Endothelial cell of umbilical vein (primary cell): ENCODE data around the gene WDFY3. TPM values are rescaled to one million over a fixed set of nuclear protein-coding genes. Genes with fewer than 3 reads are reported as not detected.

Source experiments
- BruUV-seq: library from RNA; stranded (reverse); fragments of 400-500 nt; replicated peaks from 2 replicates; lab custom pipeline; 2021; lab: Mats Ljungman, UMichigan
- CTCF ChIA-PET: fragments of 300-600, 350-600 bp; sonication (Branson Sonifier 250); formaldehyde crosslinking; loops from one replicate; lab custom pipeline; 2021; ENCODE audit warnings: antibody characterized with exemption, inconsistent platforms; lab: Charles Lee
- POLR2A ChIA-PET: fragments of 300-600, 350-600 bp; sonication (Branson Sonifier 250); formaldehyde crosslinking; loops from one replicate; lab custom pipeline; 2021; ENCODE audit warnings: antibody characterized with exemption, inconsistent platforms; lab: Charles Lee
- DNase-seq: peaks from one replicate; pipeline ENCODE4 v3.0.0-alpha.2; 2011; ENCODE audit warnings: low read depth, low spot score
- FAIRE-seq: peaks from 2 replicates; lab custom pipeline; 2011; peaks lifted over from hg19 to GRCh38; lab: Jason Lieb, UNC
- H2AFZ ChIP-seq: 2 replicates; pipeline ENCODE4 v1.6.0; 2012; ENCODE audit warnings: low read depth, low read length, control low read depth, inconsistent platforms
- H3K27ac ChIP-seq: 2 replicates; pipeline ENCODE4 v1.5.1; 2011; ENCODE audit warnings: low read depth, mild to moderate bottlenecking, control low read depth, low read length, moderate library complexity; ENCODE audit not compliant: insufficient read depth
- H3K27me3 ChIP-seq, 2 experiments: 2 replicates each; pipeline versions ENCODE4 v1.6.0 to v1.6.1; 2011; ENCODE audit warnings: low read length in 2 of 2, mixed read lengths in 1 of 2; ENCODE audit not compliant: control insufficient read depth in 2 of 2, insufficient read depth in 2 of 2
- H3K36me3 ChIP-seq, 2 experiments: 2 replicates in 1 of 2; 3 replicates in 1 of 2; pipeline ENCODE4 v1.5.1; 2011; ENCODE audit warnings: low read length in 2 of 2, mild to moderate bottlenecking in 1 of 2, moderate library complexity in 1 of 2; ENCODE audit not compliant: control insufficient read depth in 2 of 2, insufficient read depth in 2 of 2; ENCODE audit errors: extremely low read depth in 1 of 2
- H3K4me1 ChIP-seq: 3 replicates; pipeline ENCODE4 v1.5.1; 2011; ENCODE audit warnings: mild to moderate bottlenecking, low read length; ENCODE audit not compliant: control insufficient read depth, insufficient read depth; ENCODE audit errors: extremely low read depth
- H3K4me2 ChIP-seq: 2 replicates; pipeline ENCODE4 v1.6.1; 2011; ENCODE audit warnings: low read length, control low read depth, mixed read lengths; ENCODE audit not compliant: insufficient read depth
- H3K4me3 ChIP-seq, 3 experiments: fragments of 200-600 bp in 1 of 3; sonication (generic), shearing (Covaris generic) in 1 of 3; replicated peaks in 1 of 3; 2 replicates each; pipeline ENCODE4 v1.5.1; 2011 to 2016; ENCODE audit warnings: control low read depth in 3 of 3, low read length in 3 of 3, mild to moderate bottlenecking in 2 of 3, inconsistent platforms in 1 of 3, low read depth in 1 of 3, moderate library complexity in 1 of 3; ENCODE audit not compliant: insufficient read depth in 1 of 3
- H3K79me2 ChIP-seq: 2 replicates; pipeline ENCODE4 v1.6.0; 2012; ENCODE audit warnings: low read length, inconsistent platforms; ENCODE audit not compliant: control insufficient read depth, insufficient read depth
- H3K9ac ChIP-seq: replicated peaks from 2 replicates; pipeline ENCODE3; 2011; ENCODE audit warnings: low read length, control low read depth; ENCODE audit not compliant: insufficient read depth; ENCODE audit errors: extremely low read depth
- H3K9me1 ChIP-seq: replicated peaks from 3 replicates; pipeline ENCODE4 v1.6.0; 2011; ENCODE audit warnings: mild to moderate bottlenecking, low read length; ENCODE audit not compliant: control insufficient read depth, insufficient read depth; ENCODE audit errors: extremely low read depth
- H3K9me3 ChIP-seq: replicated peaks from 2 replicates; pipeline ENCODE4 v1.5.1; 2012; ENCODE audit warnings: low read length, inconsistent platforms; ENCODE audit not compliant: control insufficient read depth, insufficient read depth
- H4K20me1 ChIP-seq: replicated peaks from 2 replicates; pipeline ENCODE3; 2011; ENCODE audit warnings: mild to moderate bottlenecking, low read length; ENCODE audit not compliant: control insufficient read depth, insufficient read depth; ENCODE audit errors: extremely low read depth
- EZH2 ChIP-seq: IDR thresholded peaks from 2 replicates; pipeline ENCODE4 v1.6.1; 2012; ENCODE audit warnings: borderline replicate concordance, low read depth, mild to moderate bottlenecking, moderate library complexity, low read length, inconsistent platforms; ENCODE audit not compliant: severe bottlenecking
- FOS ChIP-seq: IDR thresholded peaks from 2 replicates; pipeline ENCODE4 v1.6.1; 2011; ENCODE audit warnings: mild to moderate bottlenecking, low read length, moderate library complexity, borderline replicate concordance; ENCODE audit not compliant: insufficient read depth
- GATA2 ChIP-seq: IDR thresholded peaks from 2 replicates; pipeline ENCODE4 v1.7.0; 2011; ENCODE audit warnings: low read depth, mild to moderate bottlenecking, moderate library complexity, mixed read lengths, low read length; ENCODE audit not compliant: insufficient read length, insufficient read depth
- JUN ChIP-seq: IDR thresholded peaks from 2 replicates; pipeline ENCODE4 v1.6.1; 2011; ENCODE audit warnings: borderline replicate concordance, low read depth; ENCODE audit not compliant: insufficient read length, insufficient read depth
- MYC ChIP-seq: IDR thresholded peaks from one replicate; pipeline ENCODE4 v1.6.1; 2011; ENCODE audit warnings: mild to moderate bottlenecking, low read depth, low read length
- POLR2A ChIP-seq: IDR thresholded peaks from 2 replicates; pipeline ENCODE4 v1.6.1; 2012; ENCODE audit warnings: low read depth, mild to moderate bottlenecking, control low read depth, low read length
- POLR2AphosphoS5 ChIP-seq: IDR thresholded peaks from 2 replicates; pipeline ENCODE4 v1.6.1; 2012; ENCODE audit warnings: low read depth, mild to moderate bottlenecking, control low read depth, low read length, moderate library complexity; ENCODE audit not compliant: insufficient read depth
- dilution Hi-C: fragments of 300-500 bp; cut with MboI; formaldehyde crosslinking; loops from one replicate; pipeline ENCODE4 v1.15.0; 2019; ENCODE audit warnings: low sequenced_read_pairs; ENCODE audit not compliant: extremely low pct_ligation_motif_present
- intact Hi-C: fragments of 100-400 bp; cut with micrococcal nuclease; formaldehyde crosslinking; loops from one replicate; pipeline ENCODE4 v1.10.0; 2022
- polyA plus RNA-seq, 4 experiments: library from polyadenylated mRNA; depleted of rRNA in 3 of 4; stranded (reverse) in 3 of 4; unstranded in 1 of 4; fragments of >200 nt; gene quantifications; 2 replicates each; pipeline versions ENCODE4 v1.2.1 to v1.2.3, GENCODE V29; 2011 to 2012; ENCODE audit warnings: missing spikeins in 1 of 4
- total RNA-seq: library from RNA; stranded (reverse); gene quantifications from 2 replicates; pipeline ENCODE4 v1.2.3, GENCODE V29; 2021
- TF ChIP-seq, protein P1 (sequence below), 2 donors: IDR thresholded peaks; 1 replicate in 1 of 2; 2 replicates in 1 of 2; pipeline ENCODE4 v1.5.1; 2011; ENCODE audit warnings: low read length in 2 of 2, mild to moderate bottlenecking in 2 of 2, moderate library complexity in 2 of 2, control low read depth in 1 of 2, inconsistent platforms in 1 of 2, low read depth in 1 of 2; ENCODE audit not compliant: insufficient read depth in 1 of 2; ENCODE audit errors: extremely low read depth in 1 of 2
- TF ChIP-seq, protein P2 (sequence below): IDR thresholded peaks from 2 replicates; pipeline ENCODE4 v1.6.1; 2011; ENCODE audit not compliant: insufficient read depth, insufficient read length

The WDFY3 gene
- total and polyA plus RNA-seq, 2 donors (not counting 3 experiments of a cell fraction or from before 2014, with no cell fraction given), result 37.0 to 113 TPM

DNA sequence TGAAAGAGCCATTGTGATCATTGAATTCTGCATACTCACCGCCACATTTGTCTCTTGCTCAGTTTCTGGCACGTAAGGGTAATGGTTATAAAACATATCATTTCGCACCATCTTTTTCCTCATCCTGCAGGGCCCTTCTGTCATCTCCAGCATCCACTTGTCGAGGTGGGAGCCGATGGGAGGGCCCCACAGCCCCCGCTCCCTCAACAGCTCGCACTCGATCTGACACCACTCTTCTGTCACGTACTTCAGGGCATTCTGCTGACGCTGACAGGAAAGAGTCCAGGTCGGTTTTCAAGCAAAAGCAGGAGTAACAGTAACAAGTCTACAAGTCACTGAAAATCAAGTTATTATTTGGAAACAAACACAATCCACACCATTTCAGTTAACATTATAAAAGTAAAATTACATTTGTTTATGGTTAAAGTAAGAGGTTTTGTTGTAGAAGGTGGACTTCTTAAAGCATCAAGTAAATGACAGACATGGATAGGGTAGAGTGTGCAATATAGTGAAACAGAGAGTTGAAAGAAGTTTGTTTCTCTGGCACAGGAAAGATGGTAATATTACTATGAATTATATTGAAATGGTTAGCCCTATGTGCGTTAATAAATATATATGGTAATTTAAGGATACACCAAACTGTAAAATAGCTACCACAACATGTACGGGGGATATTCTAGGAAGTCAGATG is 233.0 kb downstream of the WDFY3 start:
- CTCF ChIA-PET, result interaction anchor here (1.0 to 1.3 kb wide), 3 partner anchors 12 to 246 kb away, joined by 3 read pairs; no protein-coding TSS in a partner anchor

More for the DNA sequence above, 233.0 kb downstream of the WDFY3 start:
- no peaks in the 10 kb centered on the region for H3K9me1 ChIP-seq
- FAIRE-seq, result no peak
- no peaks in the 10 kb centered on the region for H3K27me3 ChIP-seq
- H3K4me3 ChIP-seq, result no peak overlapping the region
- intact Hi-C loops (no loop called here), dilution Hi-C loops (no loop called here)
- H3K79me2 ChIP-seq, result no peaks in the 10 kb centered on the region
- no peaks in the 10 kb centered on the region for H3K9me3 ChIP-seq
- H3K4me2 ChIP-seq, result no peak overlapping the region
- no peaks in the 10 kb centered on the region for H3K4me1 ChIP-seq
- BruUV-seq, result no TSS peak
- POLR2A ChIA-PET, result no interaction called here
- DNase-seq, result no peak
- TF ChIP-seq POLR2A (no peak), JUN (no peak), GATA2 (no peak), FOS (no peak), EZH2 (no peak), POLR2AphosphoS5 (no peak), MYC (no peak)
- TF ChIP-seq, protein P1, sequence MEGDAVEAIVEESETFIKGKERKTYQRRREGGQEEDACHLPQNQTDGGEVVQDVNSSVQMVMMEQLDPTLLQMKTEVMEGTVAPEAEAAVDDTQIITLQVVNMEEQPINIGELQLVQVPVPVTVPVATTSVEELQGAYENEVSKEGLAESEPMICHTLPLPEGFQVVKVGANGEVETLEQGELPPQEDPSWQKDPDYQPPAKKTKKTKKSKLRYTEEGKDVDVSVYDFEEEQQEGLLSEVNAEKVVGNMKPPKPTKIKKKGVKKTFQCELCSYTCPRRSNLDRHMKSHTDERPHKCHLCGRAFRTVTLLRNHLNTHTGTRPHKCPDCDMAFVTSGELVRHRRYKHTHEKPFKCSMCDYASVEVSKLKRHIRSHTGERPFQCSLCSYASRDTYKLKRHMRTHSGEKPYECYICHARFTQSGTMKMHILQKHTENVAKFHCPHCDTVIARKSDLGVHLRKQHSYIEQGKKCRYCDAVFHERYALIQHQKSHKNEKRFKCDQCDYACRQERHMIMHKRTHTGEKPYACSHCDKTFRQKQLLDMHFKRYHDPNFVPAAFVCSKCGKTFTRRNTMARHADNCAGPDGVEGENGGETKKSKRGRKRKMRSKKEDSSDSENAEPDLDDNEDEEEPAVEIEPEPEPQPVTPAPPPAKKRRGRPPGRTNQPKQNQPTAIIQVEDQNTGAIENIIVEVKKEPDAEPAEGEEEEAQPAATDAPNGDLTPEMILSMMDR (IDR thresholded peaks at IDR 0.05; ENCODE audit: extremely low read depth in 1 of 2, insufficient read depth in 1 of 2, low read depth in 1 of 2, low read length in 2 of 2), result no peak
- TF ChIP-seq, protein P2, sequence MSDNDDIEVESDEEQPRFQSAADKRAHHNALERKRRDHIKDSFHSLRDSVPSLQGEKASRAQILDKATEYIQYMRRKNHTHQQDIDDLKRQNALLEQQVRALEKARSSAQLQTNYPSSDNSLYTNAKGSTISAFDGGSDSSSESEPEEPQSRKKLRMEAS, result no peak
- H3K36me3 ChIP-seq, result peaks cover 10 to 26% of the 10 kb centered on the region in 2 experiments
- H2AFZ ChIP-seq, result no peak overlapping the region
- no peak overlapping the region for H3K9ac ChIP-seq
- H4K20me1 ChIP-seq, result no peaks in the 10 kb centered on the region
- no peak overlapping the region for H3K27ac ChIP-seq
